DMS53 (cell line): ENCODE measurements around the gene OLA1.

Source experiments
- DNase-seq: peaks from one replicate; lab custom pipeline; 2025; lab: John Stamatoyannopoulos, UW

OLA1 gene

GRCh38 chr2:174063492-174064092 lies 184.7 kb downstream of the OLA1 start:
- no peak for DNase-seq

DNA sequence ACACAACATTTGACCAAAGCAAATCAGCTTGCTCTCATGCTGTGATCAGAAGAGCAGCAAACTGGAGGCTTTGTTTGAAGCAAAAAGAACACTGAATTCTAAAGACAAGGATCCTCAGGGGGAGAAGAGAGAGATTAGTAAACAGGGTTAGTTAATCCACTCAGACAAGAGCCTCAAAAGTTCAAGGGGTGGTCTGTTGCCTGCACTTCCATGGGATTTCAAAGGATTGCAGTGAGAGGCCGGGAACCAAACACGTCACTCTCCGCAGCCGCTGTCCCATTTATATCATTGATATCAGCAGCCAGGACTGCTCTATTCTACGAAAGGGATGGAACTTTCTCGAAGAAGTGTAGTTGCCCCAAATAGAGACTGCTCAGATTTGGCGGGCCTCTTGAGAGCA lies 185.4 kb downstream of the OLA1 start:
- no peak for DNase-seq

DNA sequence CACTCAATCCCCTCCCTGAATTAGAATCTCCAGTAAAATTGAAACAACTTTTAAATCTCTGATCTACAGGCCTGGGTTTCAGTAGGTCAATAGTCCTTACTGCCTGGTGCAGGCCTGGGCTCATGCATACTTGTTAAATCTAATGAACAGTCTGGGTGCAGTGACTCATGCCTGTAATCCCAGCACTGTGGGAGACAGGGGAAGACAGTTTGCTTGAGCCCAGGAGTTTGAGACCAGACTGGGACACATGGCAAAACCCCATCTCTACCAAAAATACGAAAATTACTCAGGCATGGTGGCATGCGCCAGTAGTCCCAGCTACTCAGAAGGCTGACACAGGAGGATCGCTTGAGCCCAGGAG lies 188.5 kb downstream of the OLA1 start:
- no peak for DNase-seq

DNA sequence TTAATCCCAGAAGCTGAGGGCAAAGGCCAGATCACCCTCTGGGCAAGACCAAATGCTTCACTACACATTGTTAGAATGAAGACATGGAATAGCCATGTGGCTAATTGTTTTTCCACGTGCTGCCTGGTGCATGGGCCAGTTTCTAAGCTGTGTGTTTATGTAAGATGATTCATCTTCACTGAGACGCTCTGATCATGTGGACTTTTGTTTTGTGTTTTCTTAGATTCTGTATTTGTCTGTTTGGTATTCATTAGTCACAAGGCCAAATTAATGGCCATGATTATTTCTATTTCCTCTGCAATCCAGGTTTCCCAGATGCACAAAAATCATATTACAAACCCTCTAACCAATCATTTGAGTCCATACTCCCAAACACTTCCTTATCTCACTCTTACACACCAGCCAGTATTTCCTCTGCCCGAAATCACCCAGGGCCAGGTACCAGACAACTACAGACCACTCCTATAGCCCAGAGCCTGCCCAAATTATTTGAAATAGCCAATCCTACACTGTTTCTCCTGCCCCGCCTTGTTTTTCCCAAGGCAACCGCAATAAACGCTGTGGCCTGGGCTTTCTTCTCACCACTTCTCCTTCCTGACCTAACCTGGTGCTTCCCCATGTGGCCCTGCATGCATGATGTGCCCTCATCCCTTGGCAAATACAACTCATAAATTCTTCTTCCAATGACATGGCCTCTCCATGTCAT lies 189.0 kb downstream of the OLA1 start:
- DNase-seq, result peak; percentile 50

DNA sequence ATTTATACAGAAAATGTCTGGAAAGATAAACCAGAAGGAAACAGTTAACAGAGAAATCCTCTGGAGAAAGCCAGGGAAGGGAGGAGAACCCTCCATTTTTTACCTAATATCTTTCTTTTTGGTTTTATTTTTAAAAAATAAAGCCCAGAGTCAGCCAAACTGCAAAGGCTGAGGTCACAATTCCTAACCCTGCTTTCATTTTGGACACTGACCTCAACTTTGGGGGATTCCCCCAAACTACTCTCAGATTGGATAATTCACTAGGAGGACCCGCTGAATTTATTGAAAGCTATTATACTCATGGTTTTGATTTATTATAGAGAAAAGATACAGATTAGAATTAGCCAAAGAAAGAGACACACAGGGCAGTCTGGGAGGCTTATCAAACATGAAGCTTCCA lies 189.9 kb downstream of the OLA1 start:
- DNase-seq, result no peak

GRCh38 chr2:174058026-174058425 lies 190.3 kb downstream of the OLA1 start:
- DNase-seq, result no peak

DNA sequence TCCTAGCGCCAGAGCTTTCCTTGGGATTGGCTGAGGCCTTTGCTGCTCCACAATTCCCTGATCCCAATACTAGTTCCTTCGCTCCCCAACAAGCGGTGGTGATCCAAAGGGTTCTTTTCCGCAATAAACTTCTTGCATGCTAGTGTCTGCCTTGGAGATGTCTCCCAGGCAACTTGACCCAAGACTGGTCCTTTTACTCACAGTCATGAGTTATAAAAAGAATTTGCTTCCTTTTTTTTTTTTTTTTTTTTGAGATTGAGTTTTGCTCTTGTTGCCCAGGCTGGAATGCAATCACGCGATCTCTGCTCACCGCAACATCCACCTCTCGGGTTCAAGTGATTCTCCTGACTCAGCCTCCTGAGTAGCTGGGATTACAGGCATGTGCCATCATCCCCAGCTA lies 193.4 kb downstream of the OLA1 start:
- DNase-seq, result no peak

GRCh38 chr2:174053355-174054151 lies 194.8 kb downstream of the OLA1 start:
- DNase-seq, result no peak

GRCh38 chr2:174052584-174052976 lies 195.8 kb downstream of the OLA1 start:
- no peak for DNase-seq

GRCh38 chr2:174051741-174052583 lies 196.4 kb downstream of the OLA1 start:
- DNase-seq, result no peak

- no peak for DNase-seq
These were observed 197.3 kb downstream of the OLA1 start for GRCh38 chr2:174051068-174051467.

- DNase-seq, result no peak
These were observed 198.4 kb downstream of the OLA1 start for GRCh38 chr2:174049895-174050294.

- DNase-seq, result no peak
These were observed 200.1 kb downstream of the OLA1 start for GRCh38 chr2:174048243-174048642.

DNA sequence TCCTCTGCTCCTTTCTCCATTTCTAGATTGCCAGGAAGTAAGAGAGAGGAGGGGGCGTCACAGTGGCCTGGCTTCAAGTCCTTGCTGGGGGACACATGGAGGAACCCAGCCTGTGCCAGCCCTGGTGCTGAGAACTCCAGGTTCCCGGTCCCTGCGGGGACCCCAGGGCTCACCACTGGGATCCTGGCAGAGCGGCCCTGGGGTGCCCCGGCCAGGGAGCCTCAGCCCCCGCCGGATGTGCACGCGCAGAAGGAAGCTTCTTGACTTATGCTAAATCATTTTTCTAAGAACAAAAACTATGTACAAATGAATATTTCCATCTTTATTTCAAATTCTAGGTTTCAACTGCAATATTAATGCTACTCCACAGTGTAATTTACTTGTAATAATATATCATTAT lies 200.6 kb downstream of the OLA1 start:
- no peak for DNase-seq

DNA sequence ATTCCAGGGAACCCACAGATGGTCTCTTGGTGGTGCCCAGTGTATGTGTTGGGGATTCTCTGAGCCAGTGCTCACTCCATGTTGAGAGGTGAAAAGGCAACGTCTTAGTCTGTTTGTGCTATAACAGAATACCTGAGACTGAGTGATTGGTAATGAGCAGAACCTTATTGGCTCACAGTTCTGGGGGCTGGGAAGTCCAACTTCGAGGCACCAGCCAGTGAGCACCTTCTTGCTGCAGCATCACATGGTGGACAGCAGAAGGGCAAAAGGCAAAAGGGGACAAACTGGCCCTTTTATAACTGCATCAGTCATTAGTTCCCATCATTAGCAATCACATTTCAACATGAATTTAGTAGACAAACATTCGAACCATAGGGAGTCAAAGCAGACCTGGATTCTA lies 202.2 kb downstream of the OLA1 start:
- DNase-seq, result no peak

DNA sequence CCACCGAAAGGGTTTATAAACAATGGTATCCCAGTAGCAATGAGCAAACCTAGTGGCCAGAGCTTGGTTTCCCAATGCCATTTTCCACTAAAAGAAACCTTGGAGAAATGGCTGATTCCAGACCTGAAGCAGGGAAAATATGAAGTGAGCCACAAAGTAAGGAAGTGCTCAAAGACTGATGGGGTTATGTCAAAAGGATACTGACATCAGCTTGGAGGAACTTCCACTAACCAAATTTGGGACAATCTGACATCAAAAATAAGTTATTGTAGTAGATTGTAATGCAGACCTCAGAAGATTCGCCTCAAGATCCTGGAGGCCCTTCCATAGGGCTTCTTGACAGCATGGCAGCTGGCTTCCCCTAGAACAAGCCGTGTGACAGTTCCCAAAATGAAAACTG lies 203.8 kb downstream of the OLA1 start:
- DNase-seq, result no peak

DNA sequence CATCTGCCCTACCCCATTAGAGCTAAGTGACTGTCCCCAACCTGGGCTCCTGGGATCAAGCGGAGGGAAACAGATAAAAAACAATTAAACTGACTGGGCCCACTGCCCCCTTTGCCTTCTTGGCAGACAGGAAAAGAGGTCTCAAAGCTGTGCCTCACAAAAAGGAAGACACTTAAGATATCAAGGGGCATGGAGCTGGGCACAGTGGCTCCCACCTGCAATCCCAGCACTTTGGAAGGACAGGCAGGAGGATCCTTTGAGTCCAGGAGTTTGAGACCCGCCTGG lies 208.0 kb downstream of the OLA1 start:
- DNase-seq, result no peak

- peak; percentile 96 for DNase-seq
These were observed 208.5 kb downstream of the OLA1 start for GRCh38 chr2:174039551-174040416.

GRCh38 chr2:174038462-174038861 lies 209.9 kb downstream of the OLA1 start:
- DNase-seq, result no peak

DNA sequence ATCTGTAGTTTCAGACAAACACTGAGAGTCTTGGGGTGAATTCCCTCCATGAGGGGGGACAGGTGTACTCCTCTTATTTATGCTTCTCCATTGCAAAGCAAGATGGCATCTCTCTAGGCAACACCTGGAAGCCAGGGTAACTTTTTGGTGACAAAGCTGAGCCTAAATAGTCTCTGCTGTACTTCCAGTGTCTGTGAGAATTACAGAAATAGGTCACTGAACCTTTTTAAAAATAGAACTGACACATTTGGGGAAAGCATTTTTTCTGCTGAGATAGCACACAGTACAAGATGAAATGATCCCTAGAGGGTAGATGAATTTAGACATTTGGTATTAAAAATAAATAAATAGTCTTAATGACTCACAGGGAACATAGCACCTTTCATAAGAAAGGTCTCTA lies 211.5 kb downstream of the OLA1 start:
- no peak for DNase-seq

- DNase-seq, result peak; percentile 27
These were observed 212.2 kb downstream of the OLA1 start for GRCh38 chr2:174035981-174036742.
